NT2/D1 (cell line): ENCODE measurements around the gene RTL10.

ENCODE experiments used
- DNase-seq: peaks from one replicate; pipeline ENCODE4 v3.0.0-alpha.2; 2011; ENCODE audit warnings: low read depth, low spot score
- H3K27me3 ChIP-seq: 2 replicates; pipeline ENCODE4 v1.6.0; 2011; ENCODE audit warnings: mild to moderate bottlenecking; ENCODE audit not compliant: insufficient read length, insufficient read depth
- H3K36me3 ChIP-seq: 2 replicates; pipeline ENCODE4 v1.6.1; 2011; ENCODE audit warnings: mild to moderate bottlenecking, low read length, mixed read lengths; ENCODE audit not compliant: insufficient read depth, insufficient read length
- H3K4me1 ChIP-seq: 2 replicates; pipeline ENCODE4 v1.5.1; 2011; ENCODE audit not compliant: insufficient read depth, insufficient read length
- H3K4me3 ChIP-seq: 2 replicates; pipeline ENCODE4 v1.5.1; 2011; ENCODE audit warnings: low read depth; ENCODE audit not compliant: insufficient read length
- H3K9ac ChIP-seq: 2 replicates; pipeline ENCODE4 v1.6.0; 2011; ENCODE audit warnings: low read depth; ENCODE audit not compliant: insufficient read length
- H3K9me3 ChIP-seq: 2 replicates; pipeline ENCODE4 v1.5.1; 2011; ENCODE audit warnings: mild to moderate bottlenecking, low read length; ENCODE audit not compliant: insufficient read depth
- SUZ12 ChIP-seq: IDR thresholded peaks from 2 replicates; pipeline ENCODE4 v1.6.1; 2011; ENCODE audit not compliant: insufficient read length, insufficient read depth; ENCODE audit errors: extremely low read depth
- YY1 ChIP-seq: IDR thresholded peaks from 2 replicates; pipeline ENCODE4 v1.6.1; 2011; ENCODE audit not compliant: insufficient read length, insufficient read depth
- ZNF274 ChIP-seq: IDR thresholded peaks from 2 replicates; pipeline ENCODE4 v1.6.1; 2011; ENCODE audit warnings: mild to moderate bottlenecking, low read depth, low read length

RTL10 gene

DNA sequence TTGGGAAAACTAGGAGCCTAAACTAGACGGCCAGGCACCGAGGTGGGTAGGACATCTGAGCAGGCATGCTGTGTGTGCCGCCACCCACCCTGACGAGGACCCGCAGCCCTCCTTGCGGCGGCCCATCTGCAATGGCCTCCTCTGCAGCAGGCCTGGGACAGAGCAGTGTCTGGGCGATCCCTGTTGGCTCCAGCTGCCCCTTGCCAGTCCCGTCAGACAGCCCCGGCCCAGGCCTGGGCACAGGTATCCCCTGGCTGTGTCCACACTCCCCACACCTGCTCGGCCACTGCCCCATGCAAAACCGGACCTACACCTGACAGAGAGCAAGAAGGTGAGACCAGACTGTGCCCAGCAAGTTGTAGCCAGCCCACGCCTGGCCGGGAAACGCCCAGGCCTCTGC is 38.7 kb upstream of the RTL10 start:
- Histone ChIP-seq H3K9me3 (no peaks in the 10 kb centered on the region), H3K4me3 (no peak overlapping the region), H3K27me3 (no peaks in the 10 kb centered on the region), H3K4me1 (peaks cover 19% of the 10 kb centered on the region), H3K9ac (no peak overlapping the region), H3K36me3 (peaks cover 24% of the 10 kb centered on the region)
- DNase-seq, result no peak
- no peak for TF ChIP-seq ZNF274
- TF ChIP-seq SUZ12, result no peak
- no peak for TF ChIP-seq YY1

- Histone ChIP-seq H3K4me3 (no peak overlapping the region), H3K36me3 (peaks cover 21% of the 10 kb centered on the region), H3K9me3 (no peaks in the 10 kb centered on the region), H3K27me3 (no peaks in the 10 kb centered on the region), H3K4me1 (peaks cover 19% of the 10 kb centered on the region), H3K9ac (no peak overlapping the region)
- no peak for DNase-seq
- TF ChIP-seq YY1 (no peak), ZNF274 (no peak), SUZ12 (no peak)
These were observed 38.3 kb upstream of the RTL10 start for GRCh38 chr22:19892925-19893324.

DNA sequence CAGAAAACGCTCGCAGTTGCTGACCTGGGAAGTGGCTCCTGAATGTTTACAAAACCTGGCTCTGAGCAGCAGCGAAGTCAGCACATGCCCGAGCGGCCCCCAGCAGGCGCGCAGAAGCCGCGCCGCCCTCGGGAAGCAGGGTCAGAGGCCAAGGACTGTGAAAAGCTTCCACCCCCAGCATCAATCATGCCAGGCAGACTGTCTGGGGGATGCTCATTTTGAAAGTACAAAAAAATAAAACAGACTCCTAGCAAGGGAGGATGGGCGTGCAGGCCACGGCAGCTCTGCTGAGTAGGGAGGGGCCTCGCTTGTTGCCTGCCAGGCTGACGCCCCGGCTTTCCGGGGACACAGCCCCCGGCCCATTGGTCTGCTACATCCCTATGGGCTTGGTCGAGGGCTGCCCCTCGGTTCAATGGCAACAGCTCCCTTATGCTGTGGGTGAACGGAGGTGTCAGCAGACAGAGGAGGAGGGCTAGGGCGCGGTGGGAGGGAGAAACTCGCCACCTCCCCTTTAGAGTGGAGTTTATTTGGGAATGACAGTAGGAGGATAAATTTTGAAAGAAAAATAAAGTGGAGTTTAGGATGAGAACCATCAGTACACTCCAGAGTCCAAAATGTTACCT is 37.7 kb upstream of the RTL10 start:
- Histone ChIP-seq H3K27me3 (no peaks in the 10 kb centered on the region), H3K4me3 (no peak overlapping the region), H3K9ac (no peak overlapping the region), H3K36me3 (peaks cover 16% of the 10 kb centered on the region), H3K9me3 (no peaks in the 10 kb centered on the region), H3K4me1 (peaks cover 19% of the 10 kb centered on the region)
- TF ChIP-seq SUZ12 (no peak), ZNF274 (no peak)
- no peak for DNase-seq

DNA sequence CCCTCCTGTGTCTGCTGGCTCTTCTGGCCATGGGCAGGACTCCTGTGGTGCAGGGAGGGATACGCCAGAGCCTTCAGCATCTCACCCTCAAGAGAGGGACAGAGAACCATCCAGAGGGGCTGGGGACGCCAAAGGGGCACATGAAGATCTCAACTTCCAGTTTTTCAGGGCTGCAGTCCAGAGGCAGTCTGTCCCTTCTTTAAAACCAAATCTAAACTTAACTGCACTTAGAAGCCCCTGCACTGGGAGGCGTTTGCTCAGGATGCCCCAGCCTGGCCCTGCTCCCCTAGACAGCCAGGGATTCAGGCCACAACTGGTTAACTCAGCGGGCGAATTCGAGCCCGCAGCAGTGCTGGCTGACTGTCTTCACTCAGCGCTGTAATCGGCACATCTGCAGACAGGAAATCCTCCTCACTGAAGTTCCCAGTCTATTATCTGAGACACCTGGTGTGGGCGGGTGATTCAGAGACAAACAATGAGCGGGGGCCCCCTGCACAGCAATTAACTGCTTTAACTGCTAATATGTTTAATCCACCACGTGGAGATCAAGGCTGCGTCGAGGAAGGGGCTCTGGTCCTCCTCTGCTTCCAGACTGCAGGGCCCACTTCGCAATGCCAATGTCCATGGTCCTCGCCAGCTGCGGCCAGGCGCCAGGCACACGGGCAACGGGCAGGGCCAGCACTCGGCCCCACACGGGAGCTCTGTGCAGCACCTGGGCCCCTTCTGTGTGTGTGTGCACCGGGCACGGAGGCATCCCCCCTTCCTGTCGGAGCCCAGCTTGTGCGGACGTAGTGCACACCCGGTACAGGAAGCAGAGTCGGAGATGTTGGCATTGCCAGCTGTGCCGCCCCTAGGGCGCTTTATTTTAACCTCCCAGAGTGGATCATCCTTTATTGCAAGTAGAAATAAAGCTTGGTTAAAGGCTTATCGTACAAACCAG is 36.9 kb upstream of the RTL10 start:
- Histone ChIP-seq H3K36me3 (peaks cover 18% of the 10 kb centered on the region), H3K27me3 (no peaks in the 10 kb centered on the region), H3K9ac (peak overlapping the region; percentile 36), H3K4me1 (peaks cover 17% of the 10 kb centered on the region), H3K4me3 (no peak overlapping the region), H3K9me3 (no peaks in the 10 kb centered on the region)
- TF ChIP-seq ZNF274 (no peak), SUZ12 (no peak), YY1 (no peak)
- peak; percentile 61 for DNase-seq

DNA sequence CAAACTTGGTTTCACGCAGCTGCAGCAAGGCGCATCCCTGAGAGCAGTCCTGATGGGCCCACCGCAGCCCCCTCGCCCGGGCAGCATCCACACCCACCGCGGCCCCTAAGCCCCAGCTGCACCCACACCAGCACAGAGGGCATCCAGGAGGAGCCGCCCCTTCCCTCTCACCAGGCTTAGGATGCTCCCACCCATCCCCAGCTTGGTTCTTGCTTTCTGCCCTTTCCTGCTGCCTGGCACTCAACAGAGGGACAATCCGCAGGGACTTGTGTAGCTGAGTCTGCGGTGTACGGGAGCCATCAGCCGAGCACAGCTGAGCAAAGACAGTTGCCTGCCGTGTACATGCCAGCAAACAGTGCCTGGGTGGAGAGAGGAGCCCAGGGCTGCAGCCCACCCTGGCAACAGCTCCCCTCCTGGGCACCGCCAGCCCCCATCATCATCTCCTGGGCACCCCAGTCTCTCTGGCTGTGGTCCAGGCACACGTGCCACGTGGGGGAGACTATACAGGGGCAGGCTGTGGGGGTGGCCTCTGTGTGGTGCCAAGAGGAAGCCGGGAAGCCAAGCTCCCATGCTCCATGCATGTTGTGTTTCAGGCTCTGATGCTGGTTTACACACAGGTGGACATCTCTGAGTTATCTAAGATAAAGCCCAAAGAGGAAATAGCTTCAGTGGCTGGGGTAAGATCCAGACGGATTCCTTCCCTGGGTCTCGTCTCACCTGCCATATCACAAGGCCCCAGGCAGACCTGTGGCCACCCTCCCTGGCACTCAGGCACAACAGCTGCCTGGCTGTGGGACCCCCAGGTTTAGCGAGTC is 36.0 kb upstream of the RTL10 start:
- Histone ChIP-seq H3K36me3 (peaks cover 18% of the 10 kb centered on the region), H3K27me3 (no peaks in the 10 kb centered on the region), H3K9ac (peak overlapping the region; percentile 36), H3K4me3 (no peak overlapping the region), H3K4me1 (peaks cover 17% of the 10 kb centered on the region), H3K9me3 (no peaks in the 10 kb centered on the region)
- no peak for TF ChIP-seq YY1
- TF ChIP-seq SUZ12, result no peak
- no peak for TF ChIP-seq ZNF274
- DNase-seq, result no peak

GRCh38 chr22:19889951-19890350 is 35.3 kb upstream of the RTL10 start:
- H3K9ac ChIP-seq, result no peak overlapping the region
- no peak overlapping the region for H3K4me3 ChIP-seq
- peaks cover 17% of the 10 kb centered on the region for H3K4me1 ChIP-seq
- H3K27me3 ChIP-seq, result no peaks in the 10 kb centered on the region
- peaks cover 11% of the 10 kb centered on the region for H3K36me3 ChIP-seq
- TF ChIP-seq ZNF274, result no peak
- TF ChIP-seq YY1, result no peak
- H3K9me3 ChIP-seq, result no peaks in the 10 kb centered on the region
- no peak for DNase-seq

DNA sequence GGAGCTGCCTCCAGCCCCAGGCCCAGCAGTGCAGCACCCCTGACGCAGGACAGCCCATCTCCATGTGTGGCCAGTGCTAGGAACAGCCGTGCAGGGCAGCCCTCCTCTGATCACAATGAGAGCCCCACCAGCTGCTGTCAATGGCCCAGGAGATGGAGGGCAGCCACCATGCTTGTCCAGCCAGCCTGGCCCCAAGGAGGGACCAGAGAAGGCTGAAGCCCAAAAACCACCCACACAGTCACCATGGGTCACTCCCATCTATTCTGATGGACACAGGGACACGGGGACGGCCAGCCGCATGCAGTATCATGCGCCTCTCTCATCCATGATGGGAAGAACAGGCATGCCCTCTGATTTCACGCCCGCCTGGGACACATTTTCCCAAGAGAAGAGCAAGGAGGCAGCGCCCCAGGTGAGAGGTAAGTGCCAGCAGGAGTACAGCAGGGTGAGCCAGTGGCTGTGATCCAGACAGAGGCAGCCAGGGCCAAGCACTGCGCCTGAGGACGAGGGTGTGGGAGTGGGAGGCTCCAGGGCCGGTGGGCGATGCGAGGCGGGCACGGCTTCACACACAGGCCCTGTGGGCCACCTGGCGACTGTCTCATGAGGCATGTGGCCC is 33.6 kb upstream of the RTL10 start:
- H3K27me3 ChIP-seq, result no peaks in the 10 kb centered on the region
- no peaks in the 10 kb centered on the region for H3K9me3 ChIP-seq
- H3K4me3 ChIP-seq, result no peak overlapping the region
- TF ChIP-seq SUZ12 (no peak), YY1 (no peak), ZNF274 (no peak)
- DNase-seq, result no peak
- H3K9ac ChIP-seq, result no peak overlapping the region
- peaks cover 16% of the 10 kb centered on the region for H3K4me1 ChIP-seq
- H3K36me3 ChIP-seq, result peaks cover 4% of the 10 kb centered on the region
